GM12878 (cell line): ENCODE measurements around the gene OPN5. TPM values are rescaled to one million over a fixed set of nuclear protein-coding genes. Genes with fewer than 3 reads are reported as not detected.

Experiments used
- ATAC-seq: fragments of 200-7000 bp; cut with Tn5 transposase; 3 replicates; pipeline ENCODE4 v1.9.1; 2020; ENCODE audit warnings: mild to moderate bottlenecking, moderate library complexity
- BruUV-seq: library from RNA; stranded (reverse); fragments of 400-500 nt; replicated peaks from 2 replicates; lab custom pipeline; 2021; lab: Mats Ljungman, UMichigan
- CTCF ChIA-PET: fragments of 300-600 bp; sonication (Branson Sonifier 250); formaldehyde crosslinking; extraction: SDS; loops from one replicate; lab custom pipeline; 2021; ENCODE audit warnings: inconsistent platforms; lab: Yijun Ruan, JAX
- POLR2A ChIA-PET: fragments of 350-600 bp; formaldehyde crosslinking; extraction: SDS; loops from one replicate; lab custom pipeline; 2021; ENCODE audit warnings: inconsistent platforms; lab: Charles Lee
- RAD21 ChIA-PET: fragments of 300-600 bp; sonication (Branson Sonifier 250); formaldehyde crosslinking; loops from one replicate; lab custom pipeline; 2023; ENCODE audit warnings: antibody characterized with exemption; ENCODE audit not compliant: unreplicated experiment; lab: Charles Lee
- SMC1A ChIA-PET: fragments of 300-600 bp; sonication (Branson Sonifier 250); formaldehyde crosslinking; loops from one replicate; lab custom pipeline; 2023; ENCODE audit not compliant: unreplicated experiment, uncharacterized antibody; lab: Charles Lee
- DNase-seq: peaks from one replicate; pipeline ENCODE4 v3.0.0-alpha.2; 2011; ENCODE audit warnings: low read depth, low spot score
- FAIRE-seq: peaks from 3 replicates; lab custom pipeline; 2011; peaks lifted over from hg19 to GRCh38; lab: Jason Lieb, UNC
- H2AFZ ChIP-seq: 2 replicates; pipeline ENCODE4 v1.6.0; 2011; ENCODE audit warnings: low read depth, low read length, control low read depth; ENCODE audit not compliant: control insufficient read depth
- H3K27ac ChIP-seq: 2 replicates; pipeline ENCODE4 v1.5.1; 2011; ENCODE audit warnings: control low read depth; ENCODE audit not compliant: control insufficient read depth, insufficient read depth
- H3K27me3 ChIP-seq, 2 experiments: replicated peaks in 1 of 2; 2 replicates each; pipeline versions ENCODE4 v1.6.0 to v1.6.1; 2011; ENCODE audit warnings: low read length in 1 of 2; ENCODE audit not compliant: control insufficient read depth in 2 of 2, insufficient read depth in 2 of 2
- H3K36me3 ChIP-seq, 2 experiments: 2 replicates each; pipeline ENCODE4 v1.5.1; 2011; ENCODE audit warnings: low read length in 1 of 2; ENCODE audit not compliant: control insufficient read depth in 2 of 2, insufficient read depth in 2 of 2
- H3K4me1 ChIP-seq: 2 replicates; pipeline ENCODE4 v1.6.1; 2011; ENCODE audit warnings: mild to moderate bottlenecking, low read length, moderate library complexity, mixed read lengths; ENCODE audit not compliant: control insufficient read depth, insufficient read depth
- H3K4me2 ChIP-seq: 2 replicates; pipeline ENCODE4 v1.6.0; 2011; ENCODE audit warnings: control low read depth; ENCODE audit not compliant: control insufficient read depth, insufficient read depth
- H3K4me3 ChIP-seq: fragments of 200-600 bp; sonication (generic); 2 replicates; pipeline ENCODE4 v1.5.1; 2016
- H3K79me2 ChIP-seq: 2 replicates; pipeline ENCODE4 v1.6.0; 2011; ENCODE audit warnings: low read length; ENCODE audit not compliant: control insufficient read depth, insufficient read depth
- H3K9ac ChIP-seq: 2 replicates; pipeline ENCODE4 v1.8.0; 2011; ENCODE audit warnings: low read length, control low read depth, mixed read lengths; ENCODE audit not compliant: control insufficient read depth, insufficient read depth
- H3K9me3 ChIP-seq: replicated peaks from 3 replicates; pipeline ENCODE4 v1.5.1; 2011; ENCODE audit warnings: mild to moderate bottlenecking, low read length; ENCODE audit not compliant: control insufficient read depth, insufficient read depth
- H4K20me1 ChIP-seq: 2 replicates; pipeline ENCODE4 v1.6.0; 2011; ENCODE audit not compliant: control insufficient read depth, insufficient read depth
- EP300 ChIP-seq, 2 experiments: fragments of 150-350 bp in 1 of 2; IDR thresholded peaks; 2 replicates each; pipeline ENCODE4 v1.6.1; 2011 to 2012; ENCODE audit warnings: low read depth in 2 of 2, low read length in 2 of 2, borderline replicate concordance in 1 of 2, improper control_type of control experiment in 1 of 2, inconsistent platforms in 1 of 2; ENCODE audit not compliant: control insufficient read depth in 1 of 2
- JUNB ChIP-seq: IDR thresholded peaks from 2 replicates; pipeline ENCODE4 v1.6.1; 2016; ENCODE audit warnings: antibody characterized with exemption, mild to moderate bottlenecking
- PAX5 ChIP-seq: IDR thresholded peaks from 2 replicates; pipeline ENCODE4 v1.6.1; 2011; ENCODE audit warnings: low read depth, low read length, borderline replicate concordance
- RUNX3 ChIP-seq: IDR thresholded peaks from 2 replicates; pipeline ENCODE4 v1.6.1; 2012; ENCODE audit warnings: low read length, inconsistent platforms
- TAF1 ChIP-seq: IDR thresholded peaks from 2 replicates; pipeline ENCODE4 v1.6.1; 2011; ENCODE audit warnings: mild to moderate bottlenecking, low read depth, low read length, borderline replicate concordance
- YY1 ChIP-seq: IDR thresholded peaks from 2 replicates; pipeline ENCODE4 v1.6.1; 2011; ENCODE audit warnings: low read depth, mild to moderate bottlenecking, low read length
- ZBTB40 ChIP-seq: fragments of 450-650 bp; IDR thresholded peaks from 2 replicates; pipeline ENCODE4 v1.6.1; 2016; ENCODE audit warnings: mild to moderate bottlenecking, moderate library complexity, borderline replicate concordance
- in situ Hi-C: fragments of 300-500 bp; cut with MboI; formaldehyde crosslinking; loops from 9 replicates; pipeline ENCODE4 v1.14.3; 2018; ENCODE audit warnings: mixed read lengths
- intact Hi-C: fragments of 100-400 bp; cut with micrococcal nuclease; formaldehyde crosslinking; loops from one replicate; pipeline ENCODE4 v1.14.2; 2022; ENCODE audit not compliant: unreplicated experiment
- polyA plus RNA-seq, 11 experiments: library from polyadenylated mRNA; depleted of rRNA in 4 of 11; unstranded in 6 of 11; stranded (reverse) in 5 of 11; fragments of >200 nt; fragmentation: Nextera tagmentation in 4 of 11; fragmentation: Illumina TruSeq in 1 of 11; extraction: Ambion mirVana in 4 of 11; extraction: Trizol in 1 of 11; gene quantifications; 1 replicate in 1 of 11; 2 replicates in 10 of 11; pipeline versions ENCODE4 v1.2.1 to v1.2.3, GENCODE V29; 2011 to 2016; ENCODE audit warnings: inconsistent platforms in 2 of 11, missing spikeins in 2 of 11, low read depth in 1 of 11
- total RNA-seq, 4 experiments: library from RNA; depleted of rRNA in 3 of 4; stranded (reverse); fragments of >200 nt in 3 of 4; fragmentation: Illumina TruSeq in 1 of 4; extraction: Trizol in 1 of 4; gene quantifications; 2 replicates each; pipeline versions ENCODE4 v1.2.1 to v1.2.3, GENCODE V29; 2013 to 2021
- TF ChIP-seq, protein P1 (sequence below): fragments of 450-650 bp; IDR thresholded peaks from 2 replicates; pipeline ENCODE4 v1.6.1; 2017; ENCODE audit warnings: antibody characterized with exemption, mild to moderate bottlenecking, moderate library complexity

OPN5 gene
- total and polyA plus RNA-seq, 10 of the 15 experiments (the other 5 are each of a cell fraction or from before 2014, with no cell fraction given): not detected

GRCh38 chr6:47836046-47836445 is 54.2 kb downstream of the OPN5 start:
- H2AFZ ChIP-seq: no peak overlapping the region
- no peaks in the 10 kb centered on the region for H4K20me1 ChIP-seq
- H3K9ac ChIP-seq: no peak overlapping the region
- intact Hi-C loops (no loop called here), in situ Hi-C loops (no loop called here)
- no peaks in the 10 kb centered on the region for H3K4me1 ChIP-seq
- no peaks in the 10 kb centered on the region for H3K9me3 ChIP-seq
- FAIRE-seq (no peak), DNase-seq (no peak), ATAC-seq (peak; percentile 70)
- POLR2A ChIA-PET: no interaction called here
- CTCF ChIA-PET: no interaction called here
- TF ChIP-seq EP300 (IDR thresholded peaks at IDR 0.05; ENCODE audit: borderline replicate concordance in 1 of 2, control insufficient read depth in 1 of 2, low read depth in 2 of 2, low read length in 2 of 2) (no peak), JUNB (peak; percentile 52; the same call in 1 of the 2 replicates), TAF1 (no peak), ZBTB40 (no peak), PAX5 (no peak), YY1 (no peak), RUNX3 (peak; percentile 62; the same call in 1 of the 2 replicates)
- TF ChIP-seq, protein P1, sequence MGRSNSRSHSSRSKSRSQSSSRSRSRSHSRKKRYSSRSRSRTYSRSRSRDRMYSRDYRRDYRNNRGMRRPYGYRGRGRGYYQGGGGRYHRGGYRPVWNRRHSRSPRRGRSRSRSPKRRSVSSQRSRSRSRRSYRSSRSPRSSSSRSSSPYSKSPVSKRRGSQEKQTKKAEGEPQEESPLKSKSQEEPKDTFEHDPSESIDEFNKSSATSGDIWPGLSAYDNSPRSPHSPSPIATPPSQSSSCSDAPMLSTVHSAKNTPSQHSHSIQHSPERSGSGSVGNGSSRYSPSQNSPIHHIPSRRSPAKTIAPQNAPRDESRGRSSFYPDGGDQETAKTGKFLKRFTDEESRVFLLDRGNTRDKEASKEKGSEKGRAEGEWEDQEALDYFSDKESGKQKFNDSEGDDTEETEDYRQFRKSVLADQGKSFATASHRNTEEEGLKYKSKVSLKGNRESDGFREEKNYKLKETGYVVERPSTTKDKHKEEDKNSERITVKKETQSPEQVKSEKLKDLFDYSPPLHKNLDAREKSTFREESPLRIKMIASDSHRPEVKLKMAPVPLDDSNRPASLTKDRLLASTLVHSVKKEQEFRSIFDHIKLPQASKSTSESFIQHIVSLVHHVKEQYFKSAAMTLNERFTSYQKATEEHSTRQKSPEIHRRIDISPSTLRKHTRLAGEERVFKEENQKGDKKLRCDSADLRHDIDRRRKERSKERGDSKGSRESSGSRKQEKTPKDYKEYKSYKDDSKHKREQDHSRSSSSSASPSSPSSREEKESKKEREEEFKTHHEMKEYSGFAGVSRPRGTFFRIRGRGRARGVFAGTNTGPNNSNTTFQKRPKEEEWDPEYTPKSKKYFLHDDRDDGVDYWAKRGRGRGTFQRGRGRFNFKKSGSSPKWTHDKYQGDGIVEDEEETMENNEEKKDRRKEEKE: no peak
- no peaks in the 10 kb centered on the region for H3K79me2 ChIP-seq
- SMC1A ChIA-PET: no interaction called here
- no peak overlapping the region for H3K27ac ChIP-seq
- no peaks in the 10 kb centered on the region for H3K36me3 ChIP-seq
- RAD21 ChIA-PET: no interaction called here
- no peak overlapping the region for H3K4me3 ChIP-seq
- no peak overlapping the region for H3K4me2 ChIP-seq
- H3K27me3 ChIP-seq: peaks cover 0 to 4% of the 10 kb centered on the region in 2 experiments; a peak in 1 of 4 replicates
- no TSS peak for BruUV-seq
